OCI-LY3 (cell line): ENCODE measurements around the gene PAK1.

Source experiments
- H2AFZ ChIP-seq: fragments of 200-600, 300-600 bp; shearing (Covaris generic); 2 replicates; pipeline ENCODE4 v1.6.0; 2014; ENCODE audit warnings: antibody characterized with exemption, low read depth, low read length
- H3K27ac ChIP-seq: fragments of 200-600, 300-600 bp; sonication (generic); 2 replicates; pipeline ENCODE4 v1.5.1; 2014; ENCODE audit warnings: mild to moderate bottlenecking, low read length, moderate library complexity, mixed read lengths
- H3K27me3 ChIP-seq: fragments of 200-600, 300-600 bp; sonication (generic); 2 replicates; pipeline ENCODE4 v1.6.1; 2014; ENCODE audit warnings: low read depth, low read length, mixed read lengths
- H3K36me3 ChIP-seq: fragments of 200-600, 300-600 bp; sonication (generic); replicated peaks from 2 replicates; pipeline ENCODE3; 2014; ENCODE audit warnings: low read depth, low read length, mixed read lengths
- H3K4me1 ChIP-seq: fragments of 300-600, 200-600 bp; sonication (generic); 2 replicates; pipeline ENCODE4 v1.6.1; 2014; ENCODE audit warnings: low read length, mixed read lengths
- H3K4me2 ChIP-seq: fragments of 200-600, 300-600 bp; sonication (generic); 2 replicates; pipeline ENCODE4 v1.6.1; 2014; ENCODE audit warnings: low read length, mixed read lengths
- H3K4me3 ChIP-seq: fragments of 300-600, 200-600 bp; sonication (generic); 2 replicates; pipeline ENCODE4 v1.5.1; 2014; ENCODE audit warnings: antibody characterized with exemption, mild to moderate bottlenecking, low read length, moderate library complexity
- H3K79me2 ChIP-seq: fragments of 300-600, 200-600 bp; shearing (Covaris generic); 2 replicates; pipeline ENCODE4 v1.6.1; 2014; ENCODE audit warnings: mild to moderate bottlenecking, low read length, mixed read lengths
- H3K9ac ChIP-seq: fragments of 300-600, 200-600 bp; shearing (Covaris generic); 2 replicates; pipeline ENCODE4 v1.6.0; 2014; ENCODE audit warnings: mild to moderate bottlenecking, low read length, moderate library complexity
- H3K9me3 ChIP-seq: fragments of 200-600, 300-600 bp; shearing (Covaris generic); 2 replicates; pipeline ENCODE4 v1.6.1; 2014; ENCODE audit warnings: low read length, mixed read lengths; ENCODE audit not compliant: insufficient read depth
- H4K20me1 ChIP-seq: fragments of 200-600, 300-600 bp; sonication (generic); 2 replicates; pipeline ENCODE4 v1.6.1; 2016; ENCODE audit warnings: low read length, mixed read lengths; ENCODE audit not compliant: insufficient read depth
- CTCF ChIP-seq: fragments of 200-600, 300-600 bp; sonication (generic); IDR thresholded peaks from 2 replicates; pipeline ENCODE4 v1.5.1; 2014; ENCODE audit warnings: antibody characterized with exemption, low read length, low read depth
- EZH2phosphoT487 ChIP-seq: fragments of 200-600 bp; shearing (Covaris generic); IDR thresholded peaks from 2 replicates; pipeline ENCODE4 v1.6.1; 2018; ENCODE audit warnings: antibody characterized with exemption, mixed run types, low read depth

PAK1 gene

GRCh38 chr11:77374108-77374507, 99.8 kb downstream of the PAK1 start:
- Histone ChIP-seq H3K9ac (no peak overlapping the region), H3K4me3 (no peak overlapping the region), H3K27me3 (no peaks in the 10 kb centered on the region), H3K4me1 (peaks cover 7% of the 10 kb centered on the region), H3K36me3 (peaks cover 25% of the 10 kb centered on the region), H3K4me2 (no peak overlapping the region), H3K27ac (no peak overlapping the region), H3K79me2 (no peaks in the 10 kb centered on the region), H3K9me3 (no peaks in the 10 kb centered on the region), H2AFZ (no peak overlapping the region), H4K20me1 (no peaks in the 10 kb centered on the region)
- TF ChIP-seq CTCF (no peak), EZH2phosphoT487 (no peak)

- no peaks in the 10 kb centered on the region for H4K20me1 ChIP-seq
- no peak overlapping the region for H3K9ac ChIP-seq
- no peak overlapping the region for H3K27ac ChIP-seq
- H3K36me3 ChIP-seq = peaks cover 25% of the 10 kb centered on the region
- no peaks in the 10 kb centered on the region for H3K9me3 ChIP-seq
- no peaks in the 10 kb centered on the region for H3K79me2 ChIP-seq
- no peak overlapping the region for H2AFZ ChIP-seq
- TF ChIP-seq EZH2phosphoT487 = no peak
- no peak for TF ChIP-seq CTCF
- no peak overlapping the region for H3K4me2 ChIP-seq
- H3K27me3 ChIP-seq = no peaks in the 10 kb centered on the region
- H3K4me1 ChIP-seq = peaks cover 7% of the 10 kb centered on the region
- no peak overlapping the region for H3K4me3 ChIP-seq
Observed at GRCh38 chr11:77372726-77373125, 101.2 kb downstream of the PAK1 start.

GRCh38 chr11:77371646-77372045, 102.2 kb downstream of the PAK1 start:
- Histone ChIP-seq H3K27me3 (no peaks in the 10 kb centered on the region), H3K9me3 (no peaks in the 10 kb centered on the region), H4K20me1 (no peaks in the 10 kb centered on the region), H3K27ac (no peak overlapping the region), H3K4me2 (no peak overlapping the region), H3K4me1 (peaks cover 7% of the 10 kb centered on the region), H3K36me3 (peaks cover 25% of the 10 kb centered on the region), H3K79me2 (no peaks in the 10 kb centered on the region), H3K4me3 (no peak overlapping the region), H2AFZ (no peak overlapping the region), H3K9ac (no peak overlapping the region)
- TF ChIP-seq EZH2phosphoT487 (no peak), CTCF (no peak)

GRCh38 chr11:77370217-77370616, 103.7 kb downstream of the PAK1 start:
- H3K9ac ChIP-seq = no peak overlapping the region
- H3K27me3 ChIP-seq = no peaks in the 10 kb centered on the region
- peaks cover 7% of the 10 kb centered on the region for H3K4me1 ChIP-seq
- no peaks in the 10 kb centered on the region for H3K9me3 ChIP-seq
- H3K27ac ChIP-seq = no peak overlapping the region
- no peaks in the 10 kb centered on the region for H3K79me2 ChIP-seq
- no peak overlapping the region for H2AFZ ChIP-seq
- H3K36me3 ChIP-seq = peaks cover 25% of the 10 kb centered on the region
- no peak overlapping the region for H3K4me2 ChIP-seq
- TF ChIP-seq EZH2phosphoT487 (no peak), CTCF (peak; percentile 33; the same call in 1 of the 2 replicates)
- no peaks in the 10 kb centered on the region for H4K20me1 ChIP-seq
- no peak overlapping the region for H3K4me3 ChIP-seq
